GM23338 (cell line): ENCODE results near the gene LRP1B. TPM values are rescaled to one million over a fixed set of nuclear protein-coding genes. Genes with fewer than 3 reads are reported as not detected.

Experiments
- ATAC-seq: fragments of 200-7000 bp; cut with Tn5 transposase; 3 replicates; pipeline ENCODE4 v1.9.1; 2020
- DNase-seq: peaks from one replicate; pipeline ENCODE4 v3.0.0-alpha.2; 2015; ENCODE audit warnings: low spot score
- H2AFZ ChIP-seq: fragments of 200-600 bp; sonication (generic); 2 replicates; pipeline ENCODE4 v1.8.0; 2016; ENCODE audit warnings: antibody characterized with exemption, mild to moderate bottlenecking, moderate library complexity
- H3F3A ChIP-seq: fragments of 200-600 bp; sonication (generic); replicated peaks from 2 replicates; pipeline ENCODE4 v1.8.0; 2017; ENCODE audit warnings: antibody characterized with exemption, mixed run types, low read depth
- H3K27ac ChIP-seq: fragments of 200-600 bp; sonication (generic); 2 replicates; pipeline ENCODE4 v1.6.1; 2016; ENCODE audit warnings: low read depth
- H3K27me3 ChIP-seq: fragments of 200-600 bp; sonication (generic); 2 replicates; pipeline ENCODE4 v1.8.0; 2016; ENCODE audit warnings: mild to moderate bottlenecking, mixed run types, moderate library complexity; ENCODE audit not compliant: insufficient read depth
- H3K36me3 ChIP-seq: fragments of 200-600 bp; sonication (generic); 2 replicates; pipeline ENCODE4 v1.8.0; 2016; ENCODE audit warnings: mild to moderate bottlenecking; ENCODE audit not compliant: insufficient read depth
- H3K4me1 ChIP-seq: fragments of 200-600 bp; sonication (generic); 2 replicates; pipeline ENCODE4 v1.8.0; 2016; ENCODE audit warnings: mild to moderate bottlenecking, moderate library complexity; ENCODE audit not compliant: insufficient read depth
- H3K4me2 ChIP-seq: fragments of 200-600 bp; sonication (generic); 2 replicates; pipeline ENCODE4 v1.7.1; 2017; ENCODE audit warnings: mixed run types
- H3K4me3 ChIP-seq: fragments of 200-600 bp; sonication (generic); 2 replicates; pipeline ENCODE4 v1.6.1; 2016; ENCODE audit warnings: mixed run types
- H3K79me2 ChIP-seq: fragments of 200-600 bp; sonication (generic); replicated peaks from 2 replicates; pipeline ENCODE4 v1.8.0; 2017; ENCODE audit warnings: mild to moderate bottlenecking; ENCODE audit not compliant: insufficient read depth
- H3K9me2 ChIP-seq: fragments of 200-600 bp; sonication (generic); 2 replicates; pipeline ENCODE4 v1.8.0; 2017; ENCODE audit not compliant: insufficient read depth
- H4K20me1 ChIP-seq: fragments of 200-600 bp; sonication (generic); replicated peaks from 2 replicates; pipeline ENCODE4 v1.8.0; 2017; ENCODE audit warnings: mild to moderate bottlenecking; ENCODE audit not compliant: insufficient read depth
- H3K27ac Mint-ChIP-seq: 2 replicates; pipeline ENCODE4 v1.8.0; 2020; ENCODE audit warnings: inconsistent platforms, mild to moderate bottlenecking, moderate library complexity, mixed read lengths
- H3K27me3 Mint-ChIP-seq: 3 replicates; pipeline ENCODE4 v1.8.0; 2022; ENCODE audit warnings: low read depth, mild to moderate bottlenecking, moderate library complexity, mixed read lengths, inconsistent platforms; ENCODE audit not compliant: insufficient read depth, poor library complexity
- H3K36me3 Mint-ChIP-seq: 3 replicates; pipeline ENCODE4 v1.8.0; 2021; ENCODE audit warnings: low read depth, mild to moderate bottlenecking, inconsistent platforms, moderate library complexity, mixed read lengths
- H3K4me1 Mint-ChIP-seq: 3 replicates; pipeline ENCODE4 v1.8.0; 2020; ENCODE audit warnings: mild to moderate bottlenecking, inconsistent platforms, mixed read lengths
- H3K4me3 Mint-ChIP-seq: 3 replicates; pipeline ENCODE4 v1.8.0; 2021; ENCODE audit warnings: moderate library complexity, mild to moderate bottlenecking, inconsistent platforms, mixed read lengths
- H3K9me3 Mint-ChIP-seq: 3 replicates; pipeline ENCODE4 v1.8.0; 2020; ENCODE audit warnings: moderate library complexity, mild to moderate bottlenecking, inconsistent platforms, mixed read lengths
- CREB1 ChIP-seq: fragments of 250-450 bp; sonication (Bioruptor Pico); IDR thresholded peaks from 2 replicates; pipeline ENCODE4 v1.5.0; 2020; ENCODE audit warnings: low read depth, mild to moderate bottlenecking, moderate library complexity
- EZH2phosphoT487 ChIP-seq: fragments of 200-600 bp; sonication (generic); IDR thresholded peaks from one replicate; pipeline ENCODE4 v1.8.1; 2018; ENCODE audit warnings: antibody characterized with exemption; ENCODE audit not compliant: unreplicated experiment
- STAT1 ChIP-seq: IDR thresholded peaks from one replicate; pipeline ENCODE4 v1.6.1; 2016; ENCODE audit warnings: antibody characterized with exemption; ENCODE audit not compliant: unreplicated experiment
- ZNF114 ChIP-seq: fragments of 250-450 bp; sonication (Bioruptor Pico); IDR thresholded peaks from 2 replicates; pipeline ENCODE4 v1.5.0; 2020; ENCODE audit warnings: mild to moderate bottlenecking, moderate library complexity
- polyA plus RNA-seq: library from polyadenylated mRNA; unstranded; fragments of >200 nt; fragmentation: Nextera tagmentation; extraction: Ambion mirVana; gene quantifications from 2 replicates; pipeline ENCODE4 v1.2.1, GENCODE V29; 2016
- total RNA-seq: library from RNA; depleted of rRNA; stranded (reverse); fragments of >200 nt; shearing (Covaris generic); gene quantifications from 2 replicates; pipeline ENCODE4 v1.2.3, GENCODE V29; 2014
- TF ChIP-seq, protein P1 (sequence below), 2 experiments: fragments of 200-600 bp in 1 of 2; sonication (generic) in 1 of 2; conservative IDR thresholded peaks; 2 replicates each; pipeline versions ENCODE4 v1.5.1 to v1.6.1; 2016 to 2017; ENCODE audit warnings: antibody characterized with exemption in 2 of 2, low read depth in 2 of 2, mild to moderate bottlenecking in 2 of 2, moderate library complexity in 1 of 2
- TF ChIP-seq, protein P2 (sequence below): fragments of 250-450 bp; sonication (Bioruptor Pico); IDR thresholded peaks from 2 replicates; pipeline ENCODE4 v1.5.0; 2020; ENCODE audit warnings: mild to moderate bottlenecking, moderate library complexity

LRP1B gene
- total and polyA plus RNA-seq, 2 experiments from 2014 or later, result 0.15 to 0.97 TPM

- peak; percentile 36 for DNase-seq
- no peaks in the 10 kb centered on the region for H3K9me2 ChIP-seq
- H3K4me2 ChIP-seq, result no peak overlapping the region
- Mint-ChIP-seq H3K9me3 (no peaks in the 10 kb centered on the region), H3K4me1 (no peaks in the 10 kb centered on the region), H3K27ac (peak overlapping the region; percentile 38; the same call in 1 of the 2 replicates), H3K27me3 (no peaks in the 10 kb centered on the region), H3K4me3 (no peak overlapping the region), H3K36me3 (no peaks in the 10 kb centered on the region)
- ATAC-seq, result peak; percentile 80
- no peaks in the 10 kb centered on the region for H3K79me2 ChIP-seq
- H3K27ac ChIP-seq, result no peak overlapping the region
- no peak overlapping the region for H3K4me3 ChIP-seq
- H2AFZ ChIP-seq, result peak overlapping the region; percentile 70; the same call in 1 of the 2 replicates
- no peaks in the 10 kb centered on the region for H3K36me3 ChIP-seq
- TF ChIP-seq, protein P1, sequence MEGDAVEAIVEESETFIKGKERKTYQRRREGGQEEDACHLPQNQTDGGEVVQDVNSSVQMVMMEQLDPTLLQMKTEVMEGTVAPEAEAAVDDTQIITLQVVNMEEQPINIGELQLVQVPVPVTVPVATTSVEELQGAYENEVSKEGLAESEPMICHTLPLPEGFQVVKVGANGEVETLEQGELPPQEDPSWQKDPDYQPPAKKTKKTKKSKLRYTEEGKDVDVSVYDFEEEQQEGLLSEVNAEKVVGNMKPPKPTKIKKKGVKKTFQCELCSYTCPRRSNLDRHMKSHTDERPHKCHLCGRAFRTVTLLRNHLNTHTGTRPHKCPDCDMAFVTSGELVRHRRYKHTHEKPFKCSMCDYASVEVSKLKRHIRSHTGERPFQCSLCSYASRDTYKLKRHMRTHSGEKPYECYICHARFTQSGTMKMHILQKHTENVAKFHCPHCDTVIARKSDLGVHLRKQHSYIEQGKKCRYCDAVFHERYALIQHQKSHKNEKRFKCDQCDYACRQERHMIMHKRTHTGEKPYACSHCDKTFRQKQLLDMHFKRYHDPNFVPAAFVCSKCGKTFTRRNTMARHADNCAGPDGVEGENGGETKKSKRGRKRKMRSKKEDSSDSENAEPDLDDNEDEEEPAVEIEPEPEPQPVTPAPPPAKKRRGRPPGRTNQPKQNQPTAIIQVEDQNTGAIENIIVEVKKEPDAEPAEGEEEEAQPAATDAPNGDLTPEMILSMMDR (conservative IDR thresholded peaks at IDR 0.05; ENCODE audit: low read depth in 2 of 2), result peak in 1 of 2 experiments; percentile 41; a peak in 2 of 4 replicates
- TF ChIP-seq, protein P2, sequence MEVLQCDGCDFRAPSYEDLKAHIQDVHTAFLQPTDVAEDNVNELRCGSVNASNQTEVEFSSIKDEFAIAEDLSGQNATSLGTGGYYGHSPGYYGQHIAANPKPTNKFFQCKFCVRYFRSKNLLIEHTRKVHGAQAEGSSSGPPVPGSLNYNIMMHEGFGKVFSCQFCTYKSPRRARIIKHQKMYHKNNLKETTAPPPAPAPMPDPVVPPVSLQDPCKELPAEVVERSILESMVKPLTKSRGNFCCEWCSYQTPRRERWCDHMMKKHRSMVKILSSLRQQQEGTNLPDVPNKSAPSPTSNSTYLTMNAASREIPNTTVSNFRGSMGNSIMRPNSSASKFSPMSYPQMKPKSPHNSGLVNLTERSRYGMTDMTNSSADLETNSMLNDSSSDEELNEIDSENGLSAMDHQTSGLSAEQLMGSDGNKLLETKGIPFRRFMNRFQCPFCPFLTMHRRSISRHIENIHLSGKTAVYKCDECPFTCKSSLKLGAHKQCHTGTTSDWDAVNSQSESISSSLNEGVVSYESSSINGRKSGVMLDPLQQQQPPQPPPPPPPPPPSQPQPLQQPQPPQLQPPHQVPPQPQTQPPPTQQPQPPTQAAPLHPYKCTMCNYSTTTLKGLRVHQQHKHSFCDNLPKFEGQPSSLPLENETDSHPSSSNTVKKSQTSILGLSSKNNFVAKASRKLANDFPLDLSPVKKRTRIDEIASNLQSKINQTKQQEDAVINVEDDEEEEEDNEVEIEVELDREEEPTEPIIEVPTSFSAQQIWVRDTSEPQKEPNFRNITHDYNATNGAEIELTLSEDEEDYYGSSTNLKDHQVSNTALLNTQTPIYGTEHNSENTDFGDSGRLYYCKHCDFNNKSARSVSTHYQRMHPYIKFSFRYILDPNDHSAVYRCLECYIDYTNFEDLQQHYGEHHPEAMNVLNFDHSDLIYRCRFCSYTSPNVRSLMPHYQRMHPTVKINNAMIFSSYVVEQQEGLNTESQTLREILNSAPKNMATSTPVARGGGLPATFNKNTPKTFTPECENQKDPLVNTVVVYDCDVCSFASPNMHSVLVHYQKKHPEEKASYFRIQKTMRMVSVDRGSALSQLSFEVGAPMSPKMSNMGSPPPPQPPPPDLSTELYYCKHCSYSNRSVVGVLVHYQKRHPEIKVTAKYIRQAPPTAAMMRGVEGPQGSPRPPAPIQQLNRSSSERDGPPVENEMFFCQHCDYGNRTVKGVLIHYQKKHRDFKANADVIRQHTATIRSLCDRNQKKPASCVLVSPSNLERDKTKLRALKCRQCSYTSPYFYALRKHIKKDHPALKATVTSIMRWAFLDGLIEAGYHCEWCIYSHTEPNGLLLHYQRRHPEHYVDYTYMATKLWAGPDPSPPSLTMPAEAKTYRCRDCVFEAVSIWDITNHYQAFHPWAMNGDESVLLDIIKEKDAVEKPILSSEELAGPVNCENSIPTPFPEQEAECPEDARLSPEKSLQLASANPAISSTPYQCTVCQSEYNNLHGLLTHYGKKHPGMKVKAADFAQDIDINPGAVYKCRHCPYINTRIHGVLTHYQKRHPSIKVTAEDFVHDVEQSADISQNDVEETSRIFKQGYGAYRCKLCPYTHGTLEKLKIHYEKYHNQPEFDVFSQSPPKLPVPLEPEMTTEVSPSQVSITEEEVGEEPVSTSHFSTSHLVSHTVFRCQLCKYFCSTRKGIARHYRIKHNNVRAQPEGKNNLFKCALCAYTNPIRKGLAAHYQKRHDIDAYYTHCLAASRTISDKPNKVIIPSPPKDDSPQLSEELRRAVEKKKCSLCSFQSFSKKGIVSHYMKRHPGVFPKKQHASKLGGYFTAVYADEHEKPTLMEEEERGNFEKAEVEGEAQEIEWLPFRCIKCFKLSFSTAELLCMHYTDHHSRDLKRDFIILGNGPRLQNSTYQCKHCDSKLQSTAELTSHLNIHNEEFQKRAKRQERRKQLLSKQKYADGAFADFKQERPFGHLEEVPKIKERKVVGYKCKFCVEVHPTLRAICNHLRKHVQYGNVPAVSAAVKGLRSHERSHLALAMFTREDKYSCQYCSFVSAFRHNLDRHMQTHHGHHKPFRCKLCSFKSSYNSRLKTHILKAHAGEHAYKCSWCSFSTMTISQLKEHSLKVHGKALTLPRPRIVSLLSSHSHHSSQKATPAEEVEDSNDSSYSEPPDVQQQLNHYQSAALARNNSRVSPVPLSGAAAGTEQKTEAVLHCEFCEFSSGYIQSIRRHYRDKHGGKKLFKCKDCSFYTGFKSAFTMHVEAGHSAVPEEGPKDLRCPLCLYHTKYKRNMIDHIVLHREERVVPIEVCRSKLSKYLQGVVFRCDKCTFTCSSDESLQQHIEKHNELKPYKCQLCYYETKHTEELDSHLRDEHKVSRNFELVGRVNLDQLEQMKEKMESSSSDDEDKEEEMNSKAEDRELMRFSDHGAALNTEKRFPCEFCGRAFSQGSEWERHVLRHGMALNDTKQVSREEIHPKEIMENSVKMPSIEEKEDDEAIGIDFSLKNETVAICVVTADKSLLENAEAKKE, result 0 out of 2 replicates have a peak, but pooled peaks have one; percentile 15
- no peak for TF ChIP-seq CREB1 (CRISPR knock-in tag)
- no peaks in the 10 kb centered on the region for H4K20me1 ChIP-seq
- H3K4me1 ChIP-seq, result no peaks in the 10 kb centered on the region
- no peaks in the 10 kb centered on the region for H3K27me3 ChIP-seq
- H3F3A ChIP-seq, result no peaks in the 10 kb centered on the region
Measured at GRCh38 chr2:140695155-140695554, 1435.7 kb downstream of the LRP1B start.

GRCh38 chr2:140687825-140688224 is 1443.0 kb downstream of the LRP1B start:
- Mint-ChIP-seq H3K9me3 (no peaks in the 10 kb centered on the region), H3K36me3 (no peaks in the 10 kb centered on the region), H3K4me3 (no peak overlapping the region), H3K27me3 (no peaks in the 10 kb centered on the region), H3K27ac (no peak overlapping the region), H3K4me1 (0 out of 3 replicates have a peak, but pooled peaks cover 3% of the 10 kb centered on the region)
- H3K9me2 ChIP-seq, result no peaks in the 10 kb centered on the region
- H3K79me2 ChIP-seq, result no peaks in the 10 kb centered on the region
- no peaks in the 10 kb centered on the region for H3F3A ChIP-seq
- H3K36me3 ChIP-seq, result no peaks in the 10 kb centered on the region
- no peaks in the 10 kb centered on the region for H4K20me1 ChIP-seq
- no peak overlapping the region for H2AFZ ChIP-seq
- no peak overlapping the region for H3K4me3 ChIP-seq
- ATAC-seq (no peak), DNase-seq (no peak)
- H3K4me1 ChIP-seq, result no peaks in the 10 kb centered on the region
- no peak overlapping the region for H3K27ac ChIP-seq
- H3K27me3 ChIP-seq, result no peaks in the 10 kb centered on the region
- H3K4me2 ChIP-seq, result no peak overlapping the region
- TF ChIP-seq EZH2phosphoT487, result no peak
- no peak for TF ChIP-seq ZNF114 (CRISPR knock-in tag)
- no peak for TF ChIP-seq STAT1
